K562 (cell line): Measurements from ENCODE around the gene SIRT5. TPM values are rescaled to one million over a fixed set of nuclear protein-coding genes. Genes with fewer than 3 reads are reported as not detected.

Experiments
- EHMT2 ChIP-seq: fragments of 450-650 bp; IDR thresholded peaks from 2 replicates; pipeline ENCODE4 v1.6.1; 2018; ENCODE audit warnings: antibody characterized with exemption
- GATAD2B ChIP-seq: fragments of 450-650 bp; IDR thresholded peaks from 2 replicates; pipeline ENCODE4 v1.6.1; 2017; ENCODE audit warnings: mild to moderate bottlenecking, borderline replicate concordance
- HDAC1 ChIP-seq, 2 experiments: fragments of 450-650 bp; IDR thresholded peaks; 2 replicates each; pipeline ENCODE4 v1.6.1; 2016 to 2017; ENCODE audit warnings: inconsistent platforms in 1 of 2, mild to moderate bottlenecking in 1 of 2, moderate library complexity in 1 of 2
- TGIF2 ChIP-seq: sonication (generic); formaldehyde crosslinking; IDR thresholded peaks from 2 replicates; pipeline ENCODE4 v1.8.1; 2022; ENCODE audit warnings: mild to moderate bottlenecking, missing genetic modification reagents, moderate library complexity
- ZFP30 ChIP-seq: fragments of 250-450 bp; sonication (Bioruptor Pico); IDR thresholded peaks from 2 replicates; pipeline ENCODE4 v1.8.0; 2022; ENCODE audit warnings: moderate library complexity, mild to moderate bottlenecking, inconsistent platforms, borderline replicate concordance
- ZNF165 ChIP-seq: fragments of 250-450 bp; sonication (Bioruptor Pico); IDR thresholded peaks from 2 replicates; pipeline ENCODE4 v1.4.0; 2020; ENCODE audit warnings: borderline replicate concordance
- polyA plus RNA-seq, 8 experiments: library from polyadenylated mRNA; depleted of rRNA in 4 of 8; stranded (reverse) in 5 of 8; unstranded in 3 of 8; fragments of >200 nt; fragmentation: Nextera tagmentation in 2 of 8; fragmentation: Illumina TruSeq in 1 of 8; extraction: Ambion mirVana in 2 of 8; extraction: Trizol in 1 of 8; gene quantifications; 2 replicates each; pipeline versions ENCODE4 v1.2.1 to v1.2.3, GENCODE V29; 2011 to 2014; ENCODE audit warnings: inconsistent platforms in 1 of 8, missing spikeins in 1 of 8
- total RNA-seq, 7 experiments: library from RNA; depleted of rRNA in 6 of 7; stranded (reverse); fragments of >200 nt in 6 of 7; fragmentation: Illumina TruSeq in 2 of 7; extraction: Trizol in 2 of 7; gene quantifications; 2 replicates each; pipeline versions ENCODE4 v1.2.1 to v1.2.3, GENCODE V29; 2011 to 2021; ENCODE audit warnings: low replicate concordance in 1 of 7
- TF ChIP-seq, protein P1 (sequence below), 2 experiments: fragments of 450-650 bp; formaldehyde crosslinking in 1 of 2; IDR thresholded peaks; 2 replicates each; pipeline versions ENCODE4 v1.4.0 to v1.6.1; 2014 to 2020; ENCODE audit warnings: mild to moderate bottlenecking in 2 of 2, borderline replicate concordance in 1 of 2, low read depth in 1 of 2
- TF ChIP-seq, protein P2 (sequence below), 2 experiments: fragments of 450-650 bp; conservative IDR thresholded peaks; 2 replicates each; pipeline ENCODE4 v1.6.1; 2017; ENCODE audit warnings: mild to moderate bottlenecking in 2 of 2, moderate library complexity in 2 of 2
- TF ChIP-seq, protein P3 (sequence below): fragments of 450-650 bp; formaldehyde crosslinking; IDR thresholded peaks from 2 replicates; pipeline ENCODE4 v1.4.0; 2022; ENCODE audit warnings: missing genetic modification characterization
- TF ChIP-seq, protein P4 (sequence below): sonication (generic); formaldehyde crosslinking; IDR thresholded peaks from 2 replicates; pipeline ENCODE4 v1.9.0; 2022; ENCODE audit warnings: mild to moderate bottlenecking, missing genetic modification reagents
- TF ChIP-seq, protein P5 (sequence below): fragments of 450-650 bp; formaldehyde crosslinking; IDR thresholded peaks from 2 replicates; pipeline ENCODE4 v1.4.0; 2022; ENCODE audit warnings: missing genetic modification characterization

Gene SIRT5
- total and polyA plus RNA-seq, 9 of the 15 experiments (the other 6 are each of a cell fraction or from before 2014, with no cell fraction given) = 2.1 to 15.7 (median 11.4) TPM

DNA sequence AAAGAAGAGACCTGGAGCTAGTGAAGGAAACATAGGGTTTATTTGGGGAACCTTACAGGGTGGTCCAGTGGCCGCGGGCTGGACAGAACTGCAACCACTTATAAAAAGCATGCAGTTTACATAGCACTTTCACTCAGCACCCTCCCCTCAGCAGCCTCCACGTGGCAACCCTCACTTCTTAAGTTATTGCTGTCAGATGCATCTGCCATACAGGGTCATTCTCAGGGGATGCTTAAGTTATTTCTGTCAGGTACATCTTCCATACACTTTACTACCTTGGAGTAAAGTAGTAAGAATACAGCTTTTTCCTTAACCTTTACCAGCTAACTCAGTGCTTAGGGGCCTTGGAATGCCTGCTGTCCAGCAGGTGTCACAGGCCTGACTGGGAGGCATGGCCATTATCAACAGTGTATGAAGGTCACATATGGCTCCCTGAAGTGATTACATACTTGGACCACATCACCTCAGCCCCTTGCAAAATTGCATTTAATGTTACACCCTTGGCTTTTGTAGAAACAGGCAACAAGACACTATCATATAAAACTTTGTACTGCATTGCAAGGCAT lies 38.7 kb downstream of the SIRT5 start (continued):
- TF ChIP-seq, protein P1, sequence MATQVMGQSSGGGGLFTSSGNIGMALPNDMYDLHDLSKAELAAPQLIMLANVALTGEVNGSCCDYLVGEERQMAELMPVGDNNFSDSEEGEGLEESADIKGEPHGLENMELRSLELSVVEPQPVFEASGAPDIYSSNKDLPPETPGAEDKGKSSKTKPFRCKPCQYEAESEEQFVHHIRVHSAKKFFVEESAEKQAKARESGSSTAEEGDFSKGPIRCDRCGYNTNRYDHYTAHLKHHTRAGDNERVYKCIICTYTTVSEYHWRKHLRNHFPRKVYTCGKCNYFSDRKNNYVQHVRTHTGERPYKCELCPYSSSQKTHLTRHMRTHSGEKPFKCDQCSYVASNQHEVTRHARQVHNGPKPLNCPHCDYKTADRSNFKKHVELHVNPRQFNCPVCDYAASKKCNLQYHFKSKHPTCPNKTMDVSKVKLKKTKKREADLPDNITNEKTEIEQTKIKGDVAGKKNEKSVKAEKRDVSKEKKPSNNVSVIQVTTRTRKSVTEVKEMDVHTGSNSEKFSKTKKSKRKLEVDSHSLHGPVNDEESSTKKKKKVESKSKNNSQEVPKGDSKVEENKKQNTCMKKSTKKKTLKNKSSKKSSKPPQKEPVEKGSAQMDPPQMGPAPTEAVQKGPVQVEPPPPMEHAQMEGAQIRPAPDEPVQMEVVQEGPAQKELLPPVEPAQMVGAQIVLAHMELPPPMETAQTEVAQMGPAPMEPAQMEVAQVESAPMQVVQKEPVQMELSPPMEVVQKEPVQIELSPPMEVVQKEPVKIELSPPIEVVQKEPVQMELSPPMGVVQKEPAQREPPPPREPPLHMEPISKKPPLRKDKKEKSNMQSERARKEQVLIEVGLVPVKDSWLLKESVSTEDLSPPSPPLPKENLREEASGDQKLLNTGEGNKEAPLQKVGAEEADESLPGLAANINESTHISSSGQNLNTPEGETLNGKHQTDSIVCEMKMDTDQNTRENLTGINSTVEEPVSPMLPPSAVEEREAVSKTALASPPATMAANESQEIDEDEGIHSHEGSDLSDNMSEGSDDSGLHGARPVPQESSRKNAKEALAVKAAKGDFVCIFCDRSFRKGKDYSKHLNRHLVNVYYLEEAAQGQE (IDR thresholded peaks at IDR 0.05; ENCODE audit: borderline replicate concordance) = peak; percentile 18; the same call in 1 of the 2 replicates
- TF ChIP-seq, protein P1 (CRISPR knock-in tag; IDR thresholded peaks at IDR 0.05; ENCODE audit: low read depth) = no peak
- TF ChIP-seq TGIF2 (no peak), GATAD2B (no peak), ZNF165 (no peak), HDAC1 (IDR thresholded peaks at IDR 0.05) (0 out of 4 replicates have a peak, but pooled peaks of 1 of the 2 experiments have one; percentile 36), EHMT2 (peak; percentile 18; the same call in 1 of the 2 replicates), ZFP30 (no peak)
- TF ChIP-seq, protein P2, sequence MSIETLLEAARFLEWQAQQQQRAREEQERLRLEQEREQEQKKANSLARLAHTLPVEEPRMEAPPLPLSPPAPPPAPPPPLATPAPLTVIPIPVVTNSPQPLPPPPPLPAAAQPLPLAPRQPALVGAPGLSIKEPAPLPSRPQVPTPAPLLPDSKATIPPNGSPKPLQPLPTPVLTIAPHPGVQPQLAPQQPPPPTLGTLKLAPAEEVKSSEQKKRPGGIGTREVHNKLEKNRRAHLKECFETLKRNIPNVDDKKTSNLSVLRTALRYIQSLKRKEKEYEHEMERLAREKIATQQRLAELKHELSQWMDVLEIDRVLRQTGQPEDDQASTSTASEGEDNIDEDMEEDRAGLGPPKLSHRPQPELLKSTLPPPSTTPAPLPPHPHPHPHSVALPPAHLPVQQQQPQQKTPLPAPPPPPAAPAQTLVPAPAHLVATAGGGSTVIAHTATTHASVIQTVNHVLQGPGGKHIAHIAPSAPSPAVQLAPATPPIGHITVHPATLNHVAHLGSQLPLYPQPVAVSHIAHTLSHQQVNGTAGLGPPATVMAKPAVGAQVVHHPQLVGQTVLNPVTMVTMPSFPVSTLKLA (conservative IDR thresholded peaks at IDR 0.05) = peak; percentile 58; a peak in 3 of 4 replicates
- TF ChIP-seq, protein P3, sequence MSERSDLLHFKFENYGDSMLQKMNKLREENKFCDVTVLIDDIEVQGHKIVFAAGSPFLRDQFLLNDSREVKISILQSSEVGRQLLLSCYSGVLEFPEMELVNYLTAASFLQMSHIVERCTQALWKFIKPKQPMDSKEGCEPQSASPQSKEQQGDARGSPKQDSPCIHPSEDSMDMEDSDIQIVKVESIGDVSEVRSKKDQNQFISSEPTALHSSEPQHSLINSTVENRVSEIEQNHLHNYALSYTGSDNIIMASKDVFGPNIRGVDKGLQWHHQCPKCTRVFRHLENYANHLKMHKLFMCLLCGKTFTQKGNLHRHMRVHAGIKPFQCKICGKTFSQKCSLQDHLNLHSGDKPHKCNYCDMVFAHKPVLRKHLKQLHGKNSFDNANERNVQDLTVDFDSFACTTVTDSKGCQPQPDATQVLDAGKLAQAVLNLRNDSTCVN = no peak
- TF ChIP-seq, protein P4, sequence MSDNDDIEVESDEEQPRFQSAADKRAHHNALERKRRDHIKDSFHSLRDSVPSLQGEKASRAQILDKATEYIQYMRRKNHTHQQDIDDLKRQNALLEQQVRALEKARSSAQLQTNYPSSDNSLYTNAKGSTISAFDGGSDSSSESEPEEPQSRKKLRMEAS = peak; percentile 24; the same call in 1 of the 2 replicates
- TF ChIP-seq, protein P5, sequence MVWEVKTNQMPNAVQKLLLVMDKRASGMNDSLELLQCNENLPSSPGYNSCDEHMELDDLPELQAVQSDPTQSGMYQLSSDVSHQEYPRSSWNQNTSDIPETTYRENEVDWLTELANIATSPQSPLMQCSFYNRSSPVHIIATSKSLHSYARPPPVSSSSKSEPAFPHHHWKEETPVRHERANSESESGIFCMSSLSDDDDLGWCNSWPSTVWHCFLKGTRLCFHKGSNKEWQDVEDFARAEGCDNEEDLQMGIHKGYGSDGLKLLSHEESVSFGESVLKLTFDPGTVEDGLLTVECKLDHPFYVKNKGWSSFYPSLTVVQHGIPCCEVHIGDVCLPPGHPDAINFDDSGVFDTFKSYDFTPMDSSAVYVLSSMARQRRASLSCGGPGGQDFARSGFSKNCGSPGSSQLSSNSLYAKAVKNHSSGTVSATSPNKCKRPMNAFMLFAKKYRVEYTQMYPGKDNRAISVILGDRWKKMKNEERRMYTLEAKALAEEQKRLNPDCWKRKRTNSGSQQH (CRISPR knock-in tag) = no peak
